ENCODE data around the gene DHX32.

GRCh38 chr10:125865120-125865519, 16.0 kb downstream of the DHX32 start:
- no peak for TF ChIP-seq CTCF (IDR thresholded peaks at IDR 0.05)
- no peak for TF ChIP-seq POLR2A (IDR thresholded peaks at IDR 0.05)
